Prostate gland (tissue), 2 donors: Measurements from ENCODE around the gene KIF16B.

Source experiments
- CTCF ChIP-seq, 4 experiments: fragments of 200-600 bp in 2 of 4; fragments of 450-650 bp in 2 of 4; sonication (generic) in 2 of 4; IDR thresholded peaks; 1 replicate in 3 of 4; 2 replicates in 1 of 4; pipeline ENCODE4 v1.5.1; 2016 to 2019; ENCODE audit warnings: antibody characterized with exemption in 4 of 4, mild to moderate bottlenecking in 2 of 4, moderate library complexity in 2 of 4
- POLR2A ChIP-seq: fragments of 450-650 bp; IDR thresholded peaks from one replicate; pipeline ENCODE4 v1.6.1; 2016; ENCODE audit warnings: antibody characterized with exemption, mild to moderate bottlenecking
- POLR2AphosphoS5 ChIP-seq: sonication (generic); formaldehyde crosslinking; IDR thresholded peaks from one replicate; pipeline ENCODE4 v1.6.1; 2017; ENCODE audit warnings: antibody characterized with exemption

DNA sequence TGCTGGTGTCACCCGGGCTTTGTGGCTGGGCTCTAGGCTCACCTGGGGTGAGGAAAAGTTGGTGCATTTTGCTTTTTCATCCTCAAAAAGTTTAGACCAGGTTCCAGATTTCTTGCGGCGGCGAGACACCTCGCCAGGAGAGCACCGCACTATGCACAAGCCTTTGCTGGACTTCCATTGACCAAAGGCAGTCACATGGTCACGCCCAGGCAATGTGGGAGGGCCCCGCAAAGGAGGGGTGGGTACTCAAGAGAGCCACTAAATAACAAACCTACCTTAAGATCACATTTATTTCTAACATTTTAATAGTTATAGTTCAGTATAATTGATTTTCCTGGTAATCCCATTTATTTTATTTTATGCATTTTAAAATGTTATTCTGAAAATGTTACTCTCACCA is 3.0 kb upstream of the KIF16B start:
- TF ChIP-seq CTCF (IDR thresholded peaks at IDR 0.05) (no peak), POLR2A (no peak), POLR2AphosphoS5 (no peak)
